GM19438 (cell line): ENCODE measurements around the gene OR2B2.

Source experiments
- ATAC-seq: cut with Tn5 transposase; IDR thresholded peaks from one replicate; pipeline ENCODE4 v1.9.1; 2021; ENCODE audit warnings: low read depth; ENCODE audit not compliant: unreplicated experiment

The OR2B2 gene

GRCh38 chr6:27867945-27868300 is 44.3 kb downstream of the OR2B2 start:
- ATAC-seq, result no peak

- ATAC-seq, result no peak
Measured at GRCh38 chr6:27867051-27867944, 44.9 kb downstream of the OR2B2 start.

- ATAC-seq, result no peak
Measured at GRCh38 chr6:27866357-27867050, 45.7 kb downstream of the OR2B2 start.

GRCh38 chr6:27865850-27866356 is 46.3 kb downstream of the OR2B2 start:
- ATAC-seq, result no peak

GRCh38 chr6:27864906-27865849 is 47.0 kb downstream of the OR2B2 start:
- peak; percentile 53 for ATAC-seq

- ATAC-seq, result no peak
Measured at GRCh38 chr6:27863962-27864905, 48.0 kb downstream of the OR2B2 start.

GRCh38 chr6:27862396-27863066 is 49.7 kb downstream of the OR2B2 start:
- no peak for ATAC-seq

GRCh38 chr6:27861861-27862260 is 50.3 kb downstream of the OR2B2 start:
- no peak for ATAC-seq

GRCh38 chr6:27861276-27861840 is 50.8 kb downstream of the OR2B2 start:
- no peak for ATAC-seq
